Esophagus squamous epithelium (tissue), 4 donors: ENCODE measurements around the gene CEP78.

Experiments used
- POLR2A ChIP-seq, 4 donors: fragments of 450-650 bp; IDR thresholded peaks; one replicate each; pipeline ENCODE4 v1.6.1; 2017; ENCODE audit warnings: antibody characterized with exemption in 4 of 4, mild to moderate bottlenecking in 4 of 4, moderate library complexity in 3 of 4
- TF ChIP-seq, protein P1 (sequence below), 6 experiments: fragments of 450-650 bp in 4 of 6; fragments of 200-600 bp in 2 of 6; sonication (generic) in 2 of 6; IDR thresholded peaks; one replicate each; pipeline ENCODE4 v1.5.1; 2016 to 2019; ENCODE audit warnings: antibody characterized with exemption in 6 of 6, mild to moderate bottlenecking in 4 of 6, moderate library complexity in 4 of 6

DNA sequence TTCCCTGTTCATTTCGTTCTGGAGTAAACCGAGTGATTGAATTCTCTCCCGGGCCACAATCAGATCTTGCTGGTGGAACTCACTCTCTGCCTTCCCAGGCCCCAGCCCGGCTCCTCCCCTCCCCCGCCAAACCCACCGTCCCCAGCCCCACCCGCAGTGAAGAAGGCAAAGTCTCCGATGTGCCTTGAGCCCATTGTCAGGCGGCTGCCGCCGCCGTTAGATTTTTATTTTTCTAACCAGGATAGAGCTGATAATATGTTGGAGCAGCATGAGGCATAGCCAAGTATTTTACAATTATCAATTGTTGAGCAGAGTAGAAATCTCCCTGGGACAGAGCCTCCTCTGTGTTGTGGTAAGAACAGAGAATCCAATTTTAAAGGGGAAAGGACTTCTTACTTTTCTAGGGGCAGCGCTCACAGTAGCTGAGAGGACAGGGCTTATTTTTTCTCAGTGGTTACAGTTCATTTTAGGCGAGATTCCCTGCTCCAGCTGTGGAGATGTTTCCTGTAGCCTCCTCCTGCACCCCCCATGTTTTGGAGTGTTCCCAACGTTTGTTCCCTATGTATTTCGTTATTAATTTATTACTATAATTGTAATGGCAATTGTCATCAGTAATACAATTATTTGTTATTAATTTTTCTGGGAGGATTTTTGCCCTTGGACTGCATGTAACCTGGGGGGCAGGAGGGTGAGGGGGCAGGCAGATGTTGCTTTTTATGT, 62.3 kb downstream of the CEP78 start:
- TF ChIP-seq, protein P1, sequence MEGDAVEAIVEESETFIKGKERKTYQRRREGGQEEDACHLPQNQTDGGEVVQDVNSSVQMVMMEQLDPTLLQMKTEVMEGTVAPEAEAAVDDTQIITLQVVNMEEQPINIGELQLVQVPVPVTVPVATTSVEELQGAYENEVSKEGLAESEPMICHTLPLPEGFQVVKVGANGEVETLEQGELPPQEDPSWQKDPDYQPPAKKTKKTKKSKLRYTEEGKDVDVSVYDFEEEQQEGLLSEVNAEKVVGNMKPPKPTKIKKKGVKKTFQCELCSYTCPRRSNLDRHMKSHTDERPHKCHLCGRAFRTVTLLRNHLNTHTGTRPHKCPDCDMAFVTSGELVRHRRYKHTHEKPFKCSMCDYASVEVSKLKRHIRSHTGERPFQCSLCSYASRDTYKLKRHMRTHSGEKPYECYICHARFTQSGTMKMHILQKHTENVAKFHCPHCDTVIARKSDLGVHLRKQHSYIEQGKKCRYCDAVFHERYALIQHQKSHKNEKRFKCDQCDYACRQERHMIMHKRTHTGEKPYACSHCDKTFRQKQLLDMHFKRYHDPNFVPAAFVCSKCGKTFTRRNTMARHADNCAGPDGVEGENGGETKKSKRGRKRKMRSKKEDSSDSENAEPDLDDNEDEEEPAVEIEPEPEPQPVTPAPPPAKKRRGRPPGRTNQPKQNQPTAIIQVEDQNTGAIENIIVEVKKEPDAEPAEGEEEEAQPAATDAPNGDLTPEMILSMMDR (IDR thresholded peaks at IDR 0.05): no peak
- TF ChIP-seq POLR2A (IDR thresholded peaks at IDR 0.05): no peak
